Activated CD4-positive, alpha-beta T cell treated with anti-CD3 and anti-CD28 coated beads, Interleukin-2, amount 50 U/mL, for 4 hours (primary cell): ENCODE data around the gene PCP4.
"Not testable (repeated sequence)": the region's sequence is repeated elsewhere in the genome, so short reads cannot be mapped to it uniquely, and the experiment has no call there.

Experiments used
- DNase-seq, 2 experiments: peaks; one replicate each; pipeline ENCODE4 v3.0.0-alpha.2; 2020

Gene PCP4

GRCh38 chr21:39869141-39869818, 2.0 kb downstream of the PCP4 start:
- no peak for DNase-seq

GRCh38 chr21:39873687-39874086, 6.4 kb downstream of the PCP4 start:
- DNase-seq = no peak

- DNase-seq = no peak
Observed at GRCh38 chr21:39874206-39874605, 7.0 kb downstream of the PCP4 start.

GRCh38 chr21:39874759-39875158, 7.5 kb downstream of the PCP4 start:
- no peak for DNase-seq

- no peak for DNase-seq
Observed at GRCh38 chr21:39881661-39882060, 14.4 kb downstream of the PCP4 start.

- DNase-seq = no peak
Observed at GRCh38 chr21:39882151-39882838, 15.1 kb downstream of the PCP4 start.

- DNase-seq = no peak
Observed at GRCh38 chr21:39882839-39883195, 15.6 kb downstream of the PCP4 start.

- no peak for DNase-seq
Observed at GRCh38 chr21:39885119-39885848, 18.0 kb downstream of the PCP4 start.

- DNase-seq = no peak
Observed at GRCh38 chr21:39888848-39889247, 21.6 kb downstream of the PCP4 start.

- no peak for DNase-seq
Observed at GRCh38 chr21:39891111-39891510, 23.9 kb downstream of the PCP4 start.

GRCh38 chr21:39891863-39892262, 24.6 kb downstream of the PCP4 start:
- not testable (repeated sequence) for DNase-seq

- DNase-seq = no peak
Observed at GRCh38 chr21:39900491-39900890, 33.3 kb downstream of the PCP4 start.

- no peak for DNase-seq
Observed at GRCh38 chr21:39900911-39901310, 33.7 kb downstream of the PCP4 start.

- DNase-seq = no peak
Observed at GRCh38 chr21:39902986-39903385, 35.7 kb downstream of the PCP4 start.

- no peak for DNase-seq
Observed at GRCh38 chr21:39904457-39904856, 37.2 kb downstream of the PCP4 start.

GRCh38 chr21:39908265-39908923, 41.2 kb downstream of the PCP4 start:
- no peak for DNase-seq

- DNase-seq = no peak
Observed at GRCh38 chr21:39911286-39912199, 44.3 kb downstream of the PCP4 start.

- no peak for DNase-seq
Observed at GRCh38 chr21:39913706-39914305, 46.6 kb downstream of the PCP4 start.

GRCh38 chr21:39915881-39916280, 48.6 kb downstream of the PCP4 start:
- DNase-seq = no peak

GRCh38 chr21:39918558-39918957, 51.3 kb downstream of the PCP4 start:
- DNase-seq = no peak

- no peak for DNase-seq
Observed at GRCh38 chr21:39923476-39923875, 56.2 kb downstream of the PCP4 start.
